Hematopoietic multipotent progenitor cell treated with erythropoietin and hydrocortisone succinate and interleukin-3 and kit ligand, for 15 days (in vitro differentiated cells): ENCODE data around the gene ARHGEF38.

Experiments used
- DNase-seq: peaks from one replicate; pipeline ENCODE4 v3.0.0-alpha.2; 2015; ENCODE audit warnings: low spot score

ARHGEF38 gene

GRCh38 chr4:105551965-105552746 lies at the start of gene ARHGEF38:
ARHGEF38 (plus strand) TSS chr4:105552620; CDS start chr4:105552766, 146 bp downstream.
- DNase-seq: no peak

GRCh38 chr4:105503484-105503883 lies 48.9 kb upstream of the ARHGEF38 start:
- DNase-seq: no peak

- DNase-seq: no peak
Measured at GRCh38 chr4:105504744-105505143, 47.7 kb upstream of the ARHGEF38 start.

- no peak for DNase-seq
Measured at GRCh38 chr4:105509291-105509690, 43.1 kb upstream of the ARHGEF38 start.

- DNase-seq: no peak
Measured at GRCh38 chr4:105509714-105510113, 42.7 kb upstream of the ARHGEF38 start.

- no peak for DNase-seq
Measured at GRCh38 chr4:105510245-105510644, 42.2 kb upstream of the ARHGEF38 start.

GRCh38 chr4:105520819-105521790 lies 31.3 kb upstream of the ARHGEF38 start:
- peak; percentile 8 for DNase-seq

GRCh38 chr4:105526656-105527055 lies 25.8 kb upstream of the ARHGEF38 start:
- no peak for DNase-seq

- DNase-seq: no peak
Measured at GRCh38 chr4:105527081-105527480, 25.3 kb upstream of the ARHGEF38 start.

- no peak for DNase-seq
Measured at GRCh38 chr4:105536601-105537000, 15.8 kb upstream of the ARHGEF38 start.

GRCh38 chr4:105541420-105541819 lies 11.0 kb upstream of the ARHGEF38 start:
- no peak for DNase-seq

GRCh38 chr4:105542039-105542438 lies 10.4 kb upstream of the ARHGEF38 start:
- DNase-seq: no peak

GRCh38 chr4:105543346-105543745 lies 9.1 kb upstream of the ARHGEF38 start:
- no peak for DNase-seq

GRCh38 chr4:105543881-105544280 lies 8.5 kb upstream of the ARHGEF38 start:
- DNase-seq: no peak

GRCh38 chr4:105544520-105545286 lies 7.7 kb upstream of the ARHGEF38 start:
- no peak for DNase-seq

GRCh38 chr4:105546086-105546485 lies 6.3 kb upstream of the ARHGEF38 start:
- no peak for DNase-seq

- DNase-seq: no peak
Measured at GRCh38 chr4:105547769-105548168, 4.7 kb upstream of the ARHGEF38 start.

- DNase-seq: no peak
Measured at GRCh38 chr4:105548483-105548882, 3.9 kb upstream of the ARHGEF38 start.

- DNase-seq: no peak
Measured at GRCh38 chr4:105550641-105551040, 1.8 kb upstream of the ARHGEF38 start.

- DNase-seq: no peak
Measured at GRCh38 chr4:105555409-105555808, 3.0 kb downstream of the ARHGEF38 start.

GRCh38 chr4:105556206-105556605 lies 3.8 kb downstream of the ARHGEF38 start:
- no peak for DNase-seq

- no peak for DNase-seq
Measured at GRCh38 chr4:105558277-105558676, 5.9 kb downstream of the ARHGEF38 start.
